Endothelial cell of umbilical vein (primary cell): ENCODE data around the gene CECR2. TPM values are rescaled to one million over a fixed set of nuclear protein-coding genes. Genes with fewer than 3 reads are reported as not detected.

Experiments
- BruUV-seq: library from RNA; stranded (reverse); fragments of 400-500 nt; replicated peaks from 2 replicates; lab custom pipeline; 2021; lab: Mats Ljungman, UMichigan
- CTCF ChIA-PET: fragments of 300-600, 350-600 bp; sonication (Branson Sonifier 250); formaldehyde crosslinking; loops from one replicate; lab custom pipeline; 2021; ENCODE audit warnings: antibody characterized with exemption, inconsistent platforms; lab: Charles Lee
- POLR2A ChIA-PET: fragments of 300-600, 350-600 bp; sonication (Branson Sonifier 250); formaldehyde crosslinking; loops from one replicate; lab custom pipeline; 2021; ENCODE audit warnings: antibody characterized with exemption, inconsistent platforms; lab: Charles Lee
- DNase-seq: peaks from one replicate; pipeline ENCODE4 v3.0.0-alpha.2; 2011; ENCODE audit warnings: low read depth, low spot score
- FAIRE-seq: peaks from 2 replicates; lab custom pipeline; 2011; peaks lifted over from hg19 to GRCh38; lab: Jason Lieb, UNC
- H2AFZ ChIP-seq: 2 replicates; pipeline ENCODE4 v1.6.0; 2012; ENCODE audit warnings: low read depth, low read length, control low read depth, inconsistent platforms
- H3K27ac ChIP-seq: 2 replicates; pipeline ENCODE4 v1.5.1; 2011; ENCODE audit warnings: low read depth, mild to moderate bottlenecking, control low read depth, low read length, moderate library complexity; ENCODE audit not compliant: insufficient read depth
- H3K27me3 ChIP-seq, 2 experiments: 2 replicates each; pipeline versions ENCODE4 v1.6.0 to v1.6.1; 2011; ENCODE audit warnings: low read length in 2 of 2, mixed read lengths in 1 of 2; ENCODE audit not compliant: control insufficient read depth in 2 of 2, insufficient read depth in 2 of 2
- H3K36me3 ChIP-seq, 2 experiments: 2 replicates in 1 of 2; 3 replicates in 1 of 2; pipeline ENCODE4 v1.5.1; 2011; ENCODE audit warnings: low read length in 2 of 2, mild to moderate bottlenecking in 1 of 2, moderate library complexity in 1 of 2; ENCODE audit not compliant: control insufficient read depth in 2 of 2, insufficient read depth in 2 of 2; ENCODE audit errors: extremely low read depth in 1 of 2
- H3K4me1 ChIP-seq: 3 replicates; pipeline ENCODE4 v1.5.1; 2011; ENCODE audit warnings: mild to moderate bottlenecking, low read length; ENCODE audit not compliant: control insufficient read depth, insufficient read depth; ENCODE audit errors: extremely low read depth
- H3K4me2 ChIP-seq: 2 replicates; pipeline ENCODE4 v1.6.1; 2011; ENCODE audit warnings: low read length, control low read depth, mixed read lengths; ENCODE audit not compliant: insufficient read depth
- H3K4me3 ChIP-seq, 3 experiments: fragments of 200-600 bp in 1 of 3; sonication (generic), shearing (Covaris generic) in 1 of 3; replicated peaks in 1 of 3; 2 replicates each; pipeline ENCODE4 v1.5.1; 2011 to 2016; ENCODE audit warnings: control low read depth in 3 of 3, low read length in 3 of 3, mild to moderate bottlenecking in 2 of 3, inconsistent platforms in 1 of 3, low read depth in 1 of 3, moderate library complexity in 1 of 3; ENCODE audit not compliant: insufficient read depth in 1 of 3
- H3K79me2 ChIP-seq: 2 replicates; pipeline ENCODE4 v1.6.0; 2012; ENCODE audit warnings: low read length, inconsistent platforms; ENCODE audit not compliant: control insufficient read depth, insufficient read depth
- H3K9ac ChIP-seq: replicated peaks from 2 replicates; pipeline ENCODE3; 2011; ENCODE audit warnings: low read length, control low read depth; ENCODE audit not compliant: insufficient read depth; ENCODE audit errors: extremely low read depth
- H3K9me1 ChIP-seq: replicated peaks from 3 replicates; pipeline ENCODE4 v1.6.0; 2011; ENCODE audit warnings: mild to moderate bottlenecking, low read length; ENCODE audit not compliant: control insufficient read depth, insufficient read depth; ENCODE audit errors: extremely low read depth
- H3K9me3 ChIP-seq: replicated peaks from 2 replicates; pipeline ENCODE4 v1.5.1; 2012; ENCODE audit warnings: low read length, inconsistent platforms; ENCODE audit not compliant: control insufficient read depth, insufficient read depth
- H4K20me1 ChIP-seq: replicated peaks from 2 replicates; pipeline ENCODE3; 2011; ENCODE audit warnings: mild to moderate bottlenecking, low read length; ENCODE audit not compliant: control insufficient read depth, insufficient read depth; ENCODE audit errors: extremely low read depth
- CTCF ChIP-seq, 2 donors: IDR thresholded peaks; 1 replicate in 1 of 2; 2 replicates in 1 of 2; pipeline ENCODE4 v1.5.1; 2011; ENCODE audit warnings: low read length in 2 of 2, mild to moderate bottlenecking in 2 of 2, moderate library complexity in 2 of 2, control low read depth in 1 of 2, inconsistent platforms in 1 of 2, low read depth in 1 of 2; ENCODE audit not compliant: insufficient read depth in 1 of 2; ENCODE audit errors: extremely low read depth in 1 of 2
- EZH2 ChIP-seq: IDR thresholded peaks from 2 replicates; pipeline ENCODE4 v1.6.1; 2012; ENCODE audit warnings: borderline replicate concordance, low read depth, mild to moderate bottlenecking, moderate library complexity, low read length, inconsistent platforms; ENCODE audit not compliant: severe bottlenecking
- FOS ChIP-seq: IDR thresholded peaks from 2 replicates; pipeline ENCODE4 v1.6.1; 2011; ENCODE audit warnings: mild to moderate bottlenecking, low read length, moderate library complexity, borderline replicate concordance; ENCODE audit not compliant: insufficient read depth
- GATA2 ChIP-seq: IDR thresholded peaks from 2 replicates; pipeline ENCODE4 v1.7.0; 2011; ENCODE audit warnings: low read depth, mild to moderate bottlenecking, moderate library complexity, mixed read lengths, low read length; ENCODE audit not compliant: insufficient read length, insufficient read depth
- MAX ChIP-seq: IDR thresholded peaks from 2 replicates; pipeline ENCODE4 v1.6.1; 2011; ENCODE audit not compliant: insufficient read depth, insufficient read length
- MYC ChIP-seq: IDR thresholded peaks from one replicate; pipeline ENCODE4 v1.6.1; 2011; ENCODE audit warnings: mild to moderate bottlenecking, low read depth, low read length
- POLR2A ChIP-seq: IDR thresholded peaks from 2 replicates; pipeline ENCODE4 v1.6.1; 2012; ENCODE audit warnings: low read depth, mild to moderate bottlenecking, control low read depth, low read length
- dilution Hi-C: fragments of 300-500 bp; cut with MboI; formaldehyde crosslinking; loops from one replicate; pipeline ENCODE4 v1.15.0; 2019; ENCODE audit warnings: low sequenced_read_pairs; ENCODE audit not compliant: extremely low pct_ligation_motif_present
- intact Hi-C: fragments of 100-400 bp; cut with micrococcal nuclease; formaldehyde crosslinking; loops from one replicate; pipeline ENCODE4 v1.10.0; 2022
- polyA plus RNA-seq, 4 experiments: library from polyadenylated mRNA; depleted of rRNA in 3 of 4; stranded (reverse) in 3 of 4; unstranded in 1 of 4; fragments of >200 nt; gene quantifications; 2 replicates each; pipeline versions ENCODE4 v1.2.1 to v1.2.3, GENCODE V29; 2011 to 2012; ENCODE audit warnings: missing spikeins in 1 of 4
- total RNA-seq: library from RNA; stranded (reverse); gene quantifications from 2 replicates; pipeline ENCODE4 v1.2.3, GENCODE V29; 2021

The CECR2 gene
- total and polyA plus RNA-seq, 2 donors (not counting 3 experiments of a cell fraction or from before 2014, with no cell fraction given) = 0.01 TPM; not detected in 1

- Histone ChIP-seq H3K9ac (no peak overlapping the region), H3K4me1 (no peaks in the 10 kb centered on the region), H4K20me1 (no peaks in the 10 kb centered on the region), H3K4me3 (no peak overlapping the region), H3K27ac (no peak overlapping the region), H3K4me2 (no peak overlapping the region), H3K79me2 (no peaks in the 10 kb centered on the region), H2AFZ (no peak overlapping the region), H3K9me3 (no peaks in the 10 kb centered on the region), H3K27me3 (peaks cover 0 to 3% of the 10 kb centered on the region in 2 experiments), H3K36me3 (no peaks in the 10 kb centered on the region), H3K9me1 (no peaks in the 10 kb centered on the region)
- TF ChIP-seq POLR2A (no peak), MYC (no peak), CTCF (IDR thresholded peaks at IDR 0.05; ENCODE audit: extremely low read depth in 1 of 2, insufficient read depth in 1 of 2, low read depth in 1 of 2, low read length in 2 of 2) (no peak), MAX (no peak), GATA2 (no peak), FOS (no peak), EZH2 (no peak)
- CTCF ChIA-PET = interaction anchor here (1.5 kb wide), 1 partner anchor 22 kb away, joined by 6 read pairs; no protein-coding TSS in a partner anchor
- intact Hi-C loops = no loop called here
- POLR2A ChIA-PET = no interaction called here
- DNase-seq (no peak), FAIRE-seq (no peak)
- dilution Hi-C loops = no loop called here
- BruUV-seq = no TSS peak
Measured at GRCh38 chr22:17536269-17536668, 167.0 kb downstream of the CECR2 start.
